GM19397 (cell line): ENCODE data around the gene SCLT1.

Source experiments
- ATAC-seq: cut with Tn5 transposase; IDR thresholded peaks from one replicate; pipeline ENCODE4 v1.9.1; 2021; ENCODE audit warnings: mild to moderate bottlenecking, moderate library complexity; ENCODE audit not compliant: unreplicated experiment

Gene SCLT1

DNA sequence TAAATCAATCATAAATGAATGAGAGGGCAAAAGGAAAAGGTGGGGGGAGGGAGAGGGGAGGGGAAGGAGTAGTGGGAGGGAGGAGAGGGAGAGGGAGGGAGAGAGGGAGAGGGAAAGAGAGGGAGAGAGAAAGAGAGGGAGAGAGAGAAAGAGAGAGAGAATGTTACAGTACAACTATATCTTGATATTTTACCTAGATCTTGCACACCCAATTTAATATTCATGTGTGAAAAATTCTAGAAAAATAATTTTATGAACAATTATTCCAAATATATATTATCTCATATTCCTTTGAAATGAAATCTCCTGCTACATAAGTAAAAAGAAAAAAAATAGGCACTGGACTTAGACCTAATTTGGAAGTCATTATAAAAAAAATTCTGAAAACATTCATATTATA lies 120.0 kb downstream of the SCLT1 start:
- no peak for ATAC-seq

DNA sequence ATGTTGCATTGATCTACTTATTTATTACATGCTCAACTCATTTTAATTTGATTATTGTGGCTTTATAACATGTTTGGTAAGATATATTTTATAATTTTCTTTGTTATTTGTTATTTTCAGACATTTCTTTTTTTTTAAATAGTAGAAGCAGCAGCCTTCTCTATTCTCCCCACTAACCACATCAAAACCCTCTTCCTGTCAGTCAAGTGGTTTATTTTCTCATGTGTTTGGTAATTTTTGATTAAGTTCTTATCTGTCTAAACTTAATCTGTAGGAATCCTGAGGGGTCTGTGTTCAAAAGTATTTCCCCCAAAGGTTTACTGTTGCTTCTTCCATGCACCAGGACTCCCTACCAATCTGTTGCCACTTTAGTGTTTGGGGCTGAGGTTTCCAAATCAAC lies 131.9 kb downstream of the SCLT1 start:
- ATAC-seq, result no peak

DNA sequence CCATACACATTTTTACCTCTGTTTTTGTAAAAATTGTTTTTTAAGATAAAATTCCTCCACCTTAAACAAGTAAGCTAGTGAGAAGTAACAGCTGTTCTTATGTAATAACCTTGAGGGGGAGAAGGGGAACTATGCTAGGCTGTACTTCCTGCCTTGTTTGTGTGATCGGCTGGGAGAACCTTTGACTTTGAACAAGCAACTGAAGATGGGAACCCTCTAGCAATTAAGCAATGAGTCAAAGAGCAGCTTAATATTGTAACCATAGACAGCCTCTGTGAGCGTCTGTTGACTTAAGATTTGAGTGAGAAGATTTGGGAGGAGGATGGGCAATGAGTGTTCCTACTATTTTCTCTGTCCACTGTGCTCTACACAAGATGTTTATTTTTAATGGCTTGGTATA lies 135.1 kb downstream of the SCLT1 start:
- no peak for ATAC-seq

- no peak for ATAC-seq
Measured at GRCh38 chr4:128957459-128957858, 135.9 kb downstream of the SCLT1 start.

- no peak for ATAC-seq
Measured at GRCh38 chr4:128955751-128956150, 137.6 kb downstream of the SCLT1 start.

- ATAC-seq, result no peak
Measured at GRCh38 chr4:128954941-128955340, 138.4 kb downstream of the SCLT1 start.

- ATAC-seq, result no peak
Measured at GRCh38 chr4:128951316-128951715, 142.0 kb downstream of the SCLT1 start.

DNA sequence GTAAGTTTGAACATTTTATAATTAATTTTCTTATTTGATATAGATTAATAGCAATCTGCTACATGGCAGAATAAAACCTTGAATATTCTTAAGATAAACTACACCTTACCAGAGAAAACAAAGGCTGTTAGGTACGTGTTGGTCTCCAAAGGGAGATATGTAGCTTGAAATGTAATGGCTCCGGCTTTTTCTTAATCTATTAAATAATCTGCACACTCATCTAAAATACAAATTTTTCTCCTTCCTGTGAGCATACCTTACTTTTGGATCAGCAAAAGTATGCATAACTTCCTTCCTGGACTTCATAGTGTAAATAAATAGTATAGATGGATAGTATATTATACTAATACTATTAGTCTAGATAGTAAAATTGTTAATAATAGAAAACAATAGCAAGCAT lies 142.5 kb downstream of the SCLT1 start:
- no peak for ATAC-seq

DNA sequence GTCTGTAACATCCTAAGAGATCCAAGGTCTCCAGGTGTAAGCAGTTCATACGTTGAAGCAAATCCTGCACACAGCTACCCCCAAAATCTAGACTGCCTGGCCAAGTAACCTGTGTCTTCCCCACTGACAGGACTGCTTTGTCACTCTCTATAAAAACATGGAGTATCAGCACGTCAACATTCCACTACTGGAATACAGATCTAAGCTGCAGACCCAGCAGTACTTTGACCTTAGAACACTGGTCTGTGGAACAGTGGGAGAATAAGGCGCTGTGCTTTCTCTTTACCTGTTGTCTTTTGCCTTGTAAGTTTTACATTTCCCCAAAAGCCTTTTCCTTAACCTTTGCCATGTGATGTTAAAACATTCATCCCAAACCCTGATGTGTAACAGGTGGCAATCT lies 146.4 kb downstream of the SCLT1 start:
- no peak for ATAC-seq

GRCh38 chr4:128942607-128943006 lies 150.7 kb downstream of the SCLT1 start:
- ATAC-seq, result no peak

DNA sequence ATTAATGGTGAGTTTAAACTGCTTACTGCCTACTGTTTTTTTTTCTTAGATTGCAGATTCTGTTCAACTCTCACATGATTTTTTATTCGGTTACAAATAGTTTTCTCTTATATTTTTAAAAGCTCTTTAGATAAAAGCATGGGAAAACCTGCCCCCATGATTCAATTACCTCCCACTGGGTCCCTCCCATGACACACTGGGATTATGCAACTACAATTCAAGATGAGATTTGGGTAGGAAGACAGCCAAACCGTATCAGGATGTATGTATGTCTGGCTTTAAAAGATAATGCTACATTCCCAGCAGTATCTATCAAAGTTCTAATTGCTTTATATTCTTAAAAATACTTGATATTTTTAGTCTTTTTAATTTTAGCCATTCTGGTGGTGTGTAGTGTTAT lies 152.4 kb downstream of the SCLT1 start:
- ATAC-seq, result no peak

GRCh38 chr4:128930051-128930450 lies 163.3 kb downstream of the SCLT1 start:
- ATAC-seq, result no peak

GRCh38 chr4:128924951-128925350 lies 168.4 kb downstream of the SCLT1 start:
- ATAC-seq, result no peak

GRCh38 chr4:128921954-128922353 lies 171.4 kb downstream of the SCLT1 start:
- ATAC-seq, result no peak

- peak; percentile 62 for ATAC-seq
Measured at GRCh38 chr4:128917781-128918180, 175.6 kb downstream of the SCLT1 start.

- peak; percentile 81 for ATAC-seq
Measured at GRCh38 chr4:128916832-128917231, 176.5 kb downstream of the SCLT1 start.

GRCh38 chr4:128915544-128915943 lies 177.8 kb downstream of the SCLT1 start:
- ATAC-seq, result no peak

GRCh38 chr4:128913228-128913627 lies 180.1 kb downstream of the SCLT1 start:
- ATAC-seq, result no peak

- no peak for ATAC-seq
Measured at GRCh38 chr4:128908735-128909134, 184.6 kb downstream of the SCLT1 start.

- ATAC-seq, result no peak
Measured at GRCh38 chr4:128907981-128908380, 185.4 kb downstream of the SCLT1 start.

- no peak for ATAC-seq
Measured at GRCh38 chr4:128906581-128906980, 186.8 kb downstream of the SCLT1 start.

- no peak for ATAC-seq
Measured at GRCh38 chr4:128904821-128905220, 188.5 kb downstream of the SCLT1 start.

DNA sequence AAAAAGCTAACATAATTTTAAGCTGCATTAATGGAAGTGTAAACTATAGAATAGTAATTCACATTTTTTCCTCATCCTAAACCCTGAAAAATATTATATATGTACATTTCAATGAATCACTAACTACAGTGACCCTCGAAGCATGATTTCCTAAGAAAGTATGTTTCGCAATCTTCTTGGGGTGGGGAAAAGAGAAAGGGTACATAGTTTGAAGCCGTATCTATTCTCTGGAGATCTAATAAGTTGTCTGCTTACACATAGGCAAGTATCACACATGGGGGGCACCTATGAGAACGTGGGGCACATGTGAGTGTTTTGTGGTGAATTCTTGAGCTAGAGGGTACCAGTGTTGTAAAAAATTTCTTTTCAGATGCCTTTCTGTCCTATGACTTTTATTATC lies 212.7 kb downstream of the SCLT1 start:
- ATAC-seq, result no peak

DNA sequence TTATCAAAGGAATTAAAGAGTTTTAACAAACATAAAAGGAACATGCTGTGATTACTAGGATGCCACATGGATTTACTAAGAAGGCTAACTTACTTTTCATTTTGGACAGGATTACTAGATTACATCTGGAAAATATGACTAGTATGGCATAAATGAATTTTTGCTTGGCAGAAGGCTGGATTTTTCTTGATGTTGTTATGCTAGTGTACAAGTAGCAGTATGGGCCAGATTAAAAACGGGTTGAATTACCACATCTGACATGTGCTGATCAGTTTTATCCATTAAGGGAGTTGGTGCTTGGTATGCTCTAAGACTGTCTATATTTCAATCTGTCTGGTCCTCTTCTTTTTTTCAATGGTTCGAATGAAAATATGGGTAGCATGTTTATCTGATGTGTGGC lies 213.4 kb downstream of the SCLT1 start:
- no peak for ATAC-seq
